Stimulated activated CD4-positive, alpha-beta T cell treated with anti-CD3 and anti-CD28 coated beads, TNF-alpha, amount 100 ng/mL, for 1 hour (primary cell): ENCODE results near the gene DMWD.
"Not testable (repeated sequence)": the region's sequence is repeated elsewhere in the genome, so short reads cannot be mapped to it uniquely, and the experiment has no call there.

Experiments used
- DNase-seq, 3 donors: peaks; one replicate each; pipeline ENCODE4 v3.0.0-alpha.2; 2020; ENCODE audit warnings: low read depth in 3 of 3, low spot score in 1 of 3

The DMWD gene

GRCh38 chr19:45753548-45753947 lies 39.1 kb downstream of the DMWD start:
- DNase-seq, result no peak

GRCh38 chr19:45752639-45753038 lies 40.0 kb downstream of the DMWD start:
- DNase-seq, result no peak

GRCh38 chr19:45751483-45751882 lies 41.2 kb downstream of the DMWD start:
- not testable (repeated sequence) for DNase-seq

- no peak for DNase-seq
Measured at GRCh38 chr19:45747513-45747912, 45.1 kb downstream of the DMWD start.

- DNase-seq, result no peak
Measured at GRCh38 chr19:45746866-45747265, 45.8 kb downstream of the DMWD start.

- no peak for DNase-seq
Measured at GRCh38 chr19:45745606-45746005, 47.0 kb downstream of the DMWD start.

- no peak for DNase-seq
Measured at GRCh38 chr19:45742969-45743368, 49.7 kb downstream of the DMWD start.

- no peak for DNase-seq
Measured at GRCh38 chr19:45739498-45740439, 52.9 kb downstream of the DMWD start.

GRCh38 chr19:45733160-45733810 lies 59.4 kb downstream of the DMWD start, which contains the start of gene MEIOSIN:
MEIOSIN (plus strand) TSS chr19:45733439; CDS start chr19:45735377, 1,938 bp downstream.
- no peak for DNase-seq
